Suprapubic skin (tissue), 4 donors: ENCODE results near the gene STH.

Experiments used
- EP300 ChIP-seq: sonication (generic); formaldehyde crosslinking; IDR thresholded peaks from one replicate; pipeline ENCODE4 v1.6.1; 2017; ENCODE audit warnings: antibody characterized with exemption
- POLR2A ChIP-seq, 2 donors: fragments of 450-650 bp; IDR thresholded peaks; one replicate each; pipeline ENCODE4 v1.6.1; 2017; ENCODE audit warnings: antibody characterized with exemption in 2 of 2, mild to moderate bottlenecking in 2 of 2, moderate library complexity in 2 of 2
- POLR2AphosphoS5 ChIP-seq, 3 donors: sonication (generic); formaldehyde crosslinking; IDR thresholded peaks; one replicate each; pipeline ENCODE4 v1.6.1; 2017; ENCODE audit warnings: antibody characterized with exemption in 3 of 3
- TF ChIP-seq, protein P1 (sequence below), 2 donors: fragments of 200-600 bp in 1 of 2; fragments of 450-650 bp in 1 of 2; sonication (generic) in 1 of 2; IDR thresholded peaks; one replicate each; pipeline ENCODE4 v1.5.1; 2016 to 2019; ENCODE audit warnings: antibody characterized with exemption in 2 of 2, mild to moderate bottlenecking in 1 of 2, moderate library complexity in 1 of 2

GRCh38 chr17:45981306-45981705, 17.7 kb upstream of the STH start:
- TF ChIP-seq, protein P1, sequence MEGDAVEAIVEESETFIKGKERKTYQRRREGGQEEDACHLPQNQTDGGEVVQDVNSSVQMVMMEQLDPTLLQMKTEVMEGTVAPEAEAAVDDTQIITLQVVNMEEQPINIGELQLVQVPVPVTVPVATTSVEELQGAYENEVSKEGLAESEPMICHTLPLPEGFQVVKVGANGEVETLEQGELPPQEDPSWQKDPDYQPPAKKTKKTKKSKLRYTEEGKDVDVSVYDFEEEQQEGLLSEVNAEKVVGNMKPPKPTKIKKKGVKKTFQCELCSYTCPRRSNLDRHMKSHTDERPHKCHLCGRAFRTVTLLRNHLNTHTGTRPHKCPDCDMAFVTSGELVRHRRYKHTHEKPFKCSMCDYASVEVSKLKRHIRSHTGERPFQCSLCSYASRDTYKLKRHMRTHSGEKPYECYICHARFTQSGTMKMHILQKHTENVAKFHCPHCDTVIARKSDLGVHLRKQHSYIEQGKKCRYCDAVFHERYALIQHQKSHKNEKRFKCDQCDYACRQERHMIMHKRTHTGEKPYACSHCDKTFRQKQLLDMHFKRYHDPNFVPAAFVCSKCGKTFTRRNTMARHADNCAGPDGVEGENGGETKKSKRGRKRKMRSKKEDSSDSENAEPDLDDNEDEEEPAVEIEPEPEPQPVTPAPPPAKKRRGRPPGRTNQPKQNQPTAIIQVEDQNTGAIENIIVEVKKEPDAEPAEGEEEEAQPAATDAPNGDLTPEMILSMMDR (IDR thresholded peaks at IDR 0.05), result no peak
- TF ChIP-seq POLR2A (IDR thresholded peaks at IDR 0.05), result no peak
- no peak for TF ChIP-seq EP300
- no peak for TF ChIP-seq POLR2AphosphoS5 (IDR thresholded peaks at IDR 0.05)
